HG03064 (cell line): Measurements from ENCODE around the gene IL17REL.

ENCODE experiments used
- ATAC-seq: cut with Tn5 transposase; IDR thresholded peaks from one replicate; pipeline ENCODE4 v1.9.1; 2021; ENCODE audit warnings: low read depth; ENCODE audit not compliant: unreplicated experiment

Gene IL17REL

GRCh38 chr22:49970528-49971231 is 41.9 kb downstream of the IL17REL start:
- ATAC-seq, result peak; percentile 45

- ATAC-seq, result no peak
Observed at GRCh38 chr22:49969751-49970527, 42.6 kb downstream of the IL17REL start.

- ATAC-seq, result no peak
Observed at GRCh38 chr22:49968831-49969661, 43.5 kb downstream of the IL17REL start.

- ATAC-seq, result no peak
Observed at GRCh38 chr22:49968313-49968830, 44.2 kb downstream of the IL17REL start.

GRCh38 chr22:49967706-49968208 is 44.8 kb downstream of the IL17REL start:
- ATAC-seq, result no peak

- ATAC-seq, result no peak
Observed at GRCh38 chr22:49966774-49967705, 45.5 kb downstream of the IL17REL start.

- no peak for ATAC-seq
Observed at GRCh38 chr22:49966041-49966773, 46.4 kb downstream of the IL17REL start.

- no peak for ATAC-seq
Observed at GRCh38 chr22:49965091-49966040, 47.2 kb downstream of the IL17REL start.

GRCh38 chr22:49964136-49965090 is 48.2 kb downstream of the IL17REL start:
- no peak for ATAC-seq

- ATAC-seq, result no peak
Observed at GRCh38 chr22:49963647-49964026, 48.9 kb downstream of the IL17REL start.

GRCh38 chr22:49962751-49963646 is 49.6 kb downstream of the IL17REL start:
- ATAC-seq, result no peak

- ATAC-seq, result no peak
Observed at GRCh38 chr22:49962012-49962750, 50.4 kb downstream of the IL17REL start.

- no peak for ATAC-seq
Observed at GRCh38 chr22:49961601-49962011, 51.0 kb downstream of the IL17REL start.

- ATAC-seq, result no peak
Observed at GRCh38 chr22:49961005-49961600, 51.5 kb downstream of the IL17REL start.
